OCI-LY3 (cell line): ENCODE results near the gene IGLL1.

Experiments used
- H2AFZ ChIP-seq: fragments of 200-600, 300-600 bp; shearing (Covaris generic); 2 replicates; pipeline ENCODE4 v1.6.0; 2014; ENCODE audit warnings: antibody characterized with exemption, low read depth, low read length
- H3K27ac ChIP-seq: fragments of 200-600, 300-600 bp; sonication (generic); 2 replicates; pipeline ENCODE4 v1.5.1; 2014; ENCODE audit warnings: mild to moderate bottlenecking, low read length, moderate library complexity, mixed read lengths
- H3K27me3 ChIP-seq: fragments of 200-600, 300-600 bp; sonication (generic); 2 replicates; pipeline ENCODE4 v1.6.1; 2014; ENCODE audit warnings: low read depth, low read length, mixed read lengths
- H3K36me3 ChIP-seq: fragments of 200-600, 300-600 bp; sonication (generic); replicated peaks from 2 replicates; pipeline ENCODE3; 2014; ENCODE audit warnings: low read depth, low read length, mixed read lengths
- H3K4me1 ChIP-seq: fragments of 300-600, 200-600 bp; sonication (generic); 2 replicates; pipeline ENCODE4 v1.6.1; 2014; ENCODE audit warnings: low read length, mixed read lengths
- H3K4me2 ChIP-seq: fragments of 200-600, 300-600 bp; sonication (generic); 2 replicates; pipeline ENCODE4 v1.6.1; 2014; ENCODE audit warnings: low read length, mixed read lengths
- H3K4me3 ChIP-seq: fragments of 300-600, 200-600 bp; sonication (generic); 2 replicates; pipeline ENCODE4 v1.5.1; 2014; ENCODE audit warnings: antibody characterized with exemption, mild to moderate bottlenecking, low read length, moderate library complexity
- H3K79me2 ChIP-seq: fragments of 300-600, 200-600 bp; shearing (Covaris generic); 2 replicates; pipeline ENCODE4 v1.6.1; 2014; ENCODE audit warnings: mild to moderate bottlenecking, low read length, mixed read lengths
- H3K9ac ChIP-seq: fragments of 300-600, 200-600 bp; shearing (Covaris generic); 2 replicates; pipeline ENCODE4 v1.6.0; 2014; ENCODE audit warnings: mild to moderate bottlenecking, low read length, moderate library complexity
- H3K9me3 ChIP-seq: fragments of 200-600, 300-600 bp; shearing (Covaris generic); 2 replicates; pipeline ENCODE4 v1.6.1; 2014; ENCODE audit warnings: low read length, mixed read lengths; ENCODE audit not compliant: insufficient read depth
- H4K20me1 ChIP-seq: fragments of 200-600, 300-600 bp; sonication (generic); 2 replicates; pipeline ENCODE4 v1.6.1; 2016; ENCODE audit warnings: low read length, mixed read lengths; ENCODE audit not compliant: insufficient read depth
- CTCF ChIP-seq: fragments of 200-600, 300-600 bp; sonication (generic); IDR thresholded peaks from 2 replicates; pipeline ENCODE4 v1.5.1; 2014; ENCODE audit warnings: antibody characterized with exemption, low read length, low read depth
- EZH2phosphoT487 ChIP-seq: fragments of 200-600 bp; shearing (Covaris generic); IDR thresholded peaks from 2 replicates; pipeline ENCODE4 v1.6.1; 2018; ENCODE audit warnings: antibody characterized with exemption, mixed run types, low read depth

The IGLL1 gene

GRCh38 chr22:23526596-23527316, 53.3 kb downstream of the IGLL1 start:
- Histone ChIP-seq H3K9me3 (no peaks in the 10 kb centered on the region), H3K4me1 (peaks cover 9% of the 10 kb centered on the region), H4K20me1 (no peaks in the 10 kb centered on the region), H3K9ac (no peak overlapping the region), H3K36me3 (no peaks in the 10 kb centered on the region), H3K4me2 (no peak overlapping the region), H2AFZ (no peak overlapping the region), H3K4me3 (no peak overlapping the region), H3K27ac (no peak overlapping the region), H3K27me3 (peaks cover 12% of the 10 kb centered on the region), H3K79me2 (no peaks in the 10 kb centered on the region)
- TF ChIP-seq EZH2phosphoT487 (no peak), CTCF (no peak)

GRCh38 chr22:23525510-23525909, 54.6 kb downstream of the IGLL1 start:
- Histone ChIP-seq H3K4me1 (peaks cover 14% of the 10 kb centered on the region), H3K79me2 (no peaks in the 10 kb centered on the region), H4K20me1 (no peaks in the 10 kb centered on the region), H3K9me3 (no peaks in the 10 kb centered on the region), H3K9ac (no peak overlapping the region), H3K4me2 (no peak overlapping the region), H3K36me3 (no peaks in the 10 kb centered on the region), H3K27ac (no peak overlapping the region), H3K27me3 (peaks cover 12% of the 10 kb centered on the region), H3K4me3 (no peak overlapping the region), H2AFZ (no peak overlapping the region)
- TF ChIP-seq EZH2phosphoT487 (no peak), CTCF (no peak)

GRCh38 chr22:23524226-23524625, 55.9 kb downstream of the IGLL1 start:
- Histone ChIP-seq H3K4me2 (no peak overlapping the region), H3K79me2 (no peaks in the 10 kb centered on the region), H3K4me3 (no peak overlapping the region), H3K9me3 (no peaks in the 10 kb centered on the region), H3K27ac (no peak overlapping the region), H3K9ac (no peak overlapping the region), H3K36me3 (no peaks in the 10 kb centered on the region), H2AFZ (no peak overlapping the region), H3K27me3 (peaks cover 4% of the 10 kb centered on the region; the same call in 1 of the 2 replicates), H4K20me1 (no peaks in the 10 kb centered on the region), H3K4me1 (peaks cover 14% of the 10 kb centered on the region)
- TF ChIP-seq CTCF (no peak), EZH2phosphoT487 (no peak)

GRCh38 chr22:23523713-23524112, 56.4 kb downstream of the IGLL1 start:
- Histone ChIP-seq H3K4me3 (no peak overlapping the region), H3K36me3 (no peaks in the 10 kb centered on the region), H3K79me2 (no peaks in the 10 kb centered on the region), H3K9me3 (no peaks in the 10 kb centered on the region), H3K4me2 (no peak overlapping the region), H2AFZ (no peak overlapping the region), H3K27ac (no peak overlapping the region), H3K4me1 (peaks cover 13% of the 10 kb centered on the region), H3K9ac (no peak overlapping the region), H4K20me1 (no peaks in the 10 kb centered on the region), H3K27me3 (no peaks in the 10 kb centered on the region; the same call in 1 of the 2 replicates)
- no peak for TF ChIP-seq CTCF
- TF ChIP-seq EZH2phosphoT487: no peak
